PC-9 (cell line): ENCODE data around the gene CDIP1.

Experiments used
- EZH2 ChIP-seq: fragments of 200-600 bp; sonication (generic); IDR thresholded peaks from 2 replicates; pipeline ENCODE4 v1.8.0; 2017; ENCODE audit warnings: antibody characterized with exemption, low read depth
- TF ChIP-seq, protein P1 (sequence below): fragments of 200-600 bp; sonication (generic); conservative IDR thresholded peaks from 2 replicates; pipeline ENCODE4 v1.6.1; 2017; ENCODE audit warnings: mixed run types, antibody characterized with exemption, mild to moderate bottlenecking, moderate library complexity

DNA sequence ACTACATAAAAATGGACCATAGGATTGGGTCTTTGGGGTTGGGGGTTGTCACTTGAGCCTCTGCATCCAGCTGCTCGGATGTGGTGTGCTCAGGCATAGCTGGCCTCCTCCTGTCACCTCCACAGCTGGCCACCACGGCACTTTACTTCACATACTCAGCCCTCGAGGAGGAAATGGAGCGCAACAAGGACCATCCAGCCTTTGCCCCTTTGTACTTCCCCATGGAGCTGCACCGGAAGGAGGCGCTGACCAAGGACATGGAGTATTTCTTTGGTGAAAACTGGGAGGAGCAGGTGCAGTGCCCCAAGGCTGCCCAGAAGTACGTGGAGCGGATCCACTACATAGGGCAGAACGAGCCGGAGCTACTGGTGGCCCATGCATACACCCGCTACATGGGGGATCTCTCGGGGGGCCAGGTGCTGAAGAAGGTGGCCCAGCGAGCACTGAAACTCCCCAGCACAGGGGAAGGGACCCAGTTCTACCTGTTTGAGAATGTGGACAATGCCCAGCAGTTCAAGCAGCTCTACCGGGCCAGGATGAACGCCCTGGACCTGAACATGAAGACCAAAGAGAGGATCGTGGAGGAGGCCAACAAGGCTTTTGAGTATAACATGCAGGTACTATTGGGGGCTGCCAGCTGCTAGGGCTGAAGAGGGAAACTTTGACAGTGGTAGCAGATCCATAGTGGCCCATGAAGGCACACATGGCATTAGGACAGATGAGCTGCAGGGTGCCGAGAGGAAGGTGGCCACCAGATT lies 30.8 kb downstream of the CDIP1 start:
- TF ChIP-seq, protein P1, sequence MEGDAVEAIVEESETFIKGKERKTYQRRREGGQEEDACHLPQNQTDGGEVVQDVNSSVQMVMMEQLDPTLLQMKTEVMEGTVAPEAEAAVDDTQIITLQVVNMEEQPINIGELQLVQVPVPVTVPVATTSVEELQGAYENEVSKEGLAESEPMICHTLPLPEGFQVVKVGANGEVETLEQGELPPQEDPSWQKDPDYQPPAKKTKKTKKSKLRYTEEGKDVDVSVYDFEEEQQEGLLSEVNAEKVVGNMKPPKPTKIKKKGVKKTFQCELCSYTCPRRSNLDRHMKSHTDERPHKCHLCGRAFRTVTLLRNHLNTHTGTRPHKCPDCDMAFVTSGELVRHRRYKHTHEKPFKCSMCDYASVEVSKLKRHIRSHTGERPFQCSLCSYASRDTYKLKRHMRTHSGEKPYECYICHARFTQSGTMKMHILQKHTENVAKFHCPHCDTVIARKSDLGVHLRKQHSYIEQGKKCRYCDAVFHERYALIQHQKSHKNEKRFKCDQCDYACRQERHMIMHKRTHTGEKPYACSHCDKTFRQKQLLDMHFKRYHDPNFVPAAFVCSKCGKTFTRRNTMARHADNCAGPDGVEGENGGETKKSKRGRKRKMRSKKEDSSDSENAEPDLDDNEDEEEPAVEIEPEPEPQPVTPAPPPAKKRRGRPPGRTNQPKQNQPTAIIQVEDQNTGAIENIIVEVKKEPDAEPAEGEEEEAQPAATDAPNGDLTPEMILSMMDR: no peak
- TF ChIP-seq EZH2: no peak
